HepG2 (cell line): ENCODE results near the gene TANGO6. TPM values are rescaled to one million over a fixed set of nuclear protein-coding genes. Genes with fewer than 3 reads are reported as not detected.

Experiments
- CBFB ChIP-seq: sonication (generic); formaldehyde crosslinking; IDR thresholded peaks from 2 replicates; pipeline ENCODE4 v1.4.0; 2020; ENCODE audit warnings: missing genetic modification reagents
- GATA4 ChIP-seq: sonication (generic); IDR thresholded peaks from 2 replicates; pipeline ENCODE4 v1.6.1; 2016; ENCODE audit warnings: antibody characterized with exemption, low read depth, borderline replicate concordance
- HMG20B ChIP-seq: conservative IDR thresholded peaks from 2 replicates; pipeline ENCODE4 v1.6.1; 2016; ENCODE audit warnings: missing genetic modification reagents, missing compliant biosample characterization
- JUNB ChIP-seq: sonication (generic); formaldehyde crosslinking; IDR thresholded peaks from 2 replicates; pipeline ENCODE4 v1.8.0; 2022; ENCODE audit warnings: missing genetic modification reagents, mild to moderate bottlenecking, borderline replicate concordance
- MIER3 ChIP-seq: IDR thresholded peaks from 2 replicates; pipeline ENCODE4 v1.6.1; 2016; ENCODE audit warnings: missing compliant biosample characterization, borderline replicate concordance
- MYC ChIP-seq: sonication (generic); formaldehyde crosslinking; IDR thresholded peaks from 2 replicates; pipeline ENCODE4 v1.9.0; 2021; ENCODE audit warnings: missing genetic modification reagents, borderline replicate concordance
- NFE2 ChIP-seq: sonication (generic); formaldehyde crosslinking; IDR thresholded peaks from 2 replicates; pipeline ENCODE4 v1.4.0; 2020; ENCODE audit warnings: missing genetic modification reagents
- NR3C1 ChIP-seq: sonication (generic); formaldehyde crosslinking; IDR thresholded peaks from 2 replicates; pipeline ENCODE4 v1.4.0; 2020; ENCODE audit warnings: missing genetic modification reagents
- RARA ChIP-seq: IDR thresholded peaks from 2 replicates; pipeline ENCODE4 v1.6.1; 2016; ENCODE audit warnings: missing genetic modification reagents, missing compliant biosample characterization
- SMARCE1 ChIP-seq: fragments of 450-650 bp; IDR thresholded peaks from 2 replicates; pipeline ENCODE4 v1.6.1; 2017; ENCODE audit warnings: borderline replicate concordance
- TCF7 ChIP-seq: sonication (generic); IDR thresholded peaks from 2 replicates; pipeline ENCODE4 v1.6.1; 2016; ENCODE audit warnings: antibody characterized with exemption, low read depth
- YEATS4 ChIP-seq: sonication (generic); formaldehyde crosslinking; IDR thresholded peaks from 2 replicates; pipeline ENCODE4 v1.4.0; 2020; ENCODE audit warnings: missing genetic modification reagents, borderline replicate concordance
- ZBTB21 ChIP-seq: sonication (generic); formaldehyde crosslinking; IDR thresholded peaks from 2 replicates; pipeline ENCODE4 v1.4.0; 2020; ENCODE audit warnings: missing genetic modification reagents
- ZBTB3 ChIP-seq: sonication (generic); formaldehyde crosslinking; IDR thresholded peaks from 2 replicates; pipeline ENCODE4 v1.4.0; 2020; ENCODE audit warnings: low read depth, mild to moderate bottlenecking, moderate library complexity, missing genetic modification reagents, borderline replicate concordance
- ZMYM2 ChIP-seq: sonication (generic); formaldehyde crosslinking; IDR thresholded peaks from 2 replicates; pipeline ENCODE4 v1.8.0; 2022; ENCODE audit warnings: mild to moderate bottlenecking, missing genetic modification reagents
- ZNF468 ChIP-seq: sonication (generic); formaldehyde crosslinking; IDR thresholded peaks from 2 replicates; pipeline ENCODE4 v1.8.0; 2022; ENCODE audit warnings: mild to moderate bottlenecking, moderate library complexity, missing genetic modification reagents
- ZNF496 ChIP-seq: sonication (generic); formaldehyde crosslinking; IDR thresholded peaks from 2 replicates; pipeline ENCODE4 v1.8.1; 2023; ENCODE audit warnings: mild to moderate bottlenecking, moderate library complexity, missing genetic modification reagents; ENCODE audit not compliant: insufficient replicate concordance
- ZNF558 ChIP-seq: sonication (generic); formaldehyde crosslinking; IDR thresholded peaks from 2 replicates; pipeline ENCODE4 v1.9.0; 2022; ENCODE audit warnings: mild to moderate bottlenecking, missing genetic modification reagents, borderline replicate concordance
- ZNF614 ChIP-seq: IDR thresholded peaks from 2 replicates; pipeline ENCODE4 v1.6.1; 2018; ENCODE audit warnings: missing biosample characterization, missing genetic modification reagents, inconsistent platforms, borderline replicate concordance
- ZNF616 ChIP-seq: sonication (generic); formaldehyde crosslinking; IDR thresholded peaks from 2 replicates; pipeline ENCODE4 v1.5.0; 2020; ENCODE audit warnings: low read depth, mild to moderate bottlenecking, missing genetic modification reagents
- ZNF761 ChIP-seq: sonication (generic); formaldehyde crosslinking; conservative IDR thresholded peaks from 2 replicates; pipeline ENCODE4 v1.4.0; 2020; ENCODE audit warnings: mild to moderate bottlenecking, missing genetic modification reagents
- polyA plus RNA-seq, 8 experiments: library from polyadenylated mRNA; depleted of rRNA in 3 of 8; stranded (reverse) in 7 of 8; unstranded in 1 of 8; fragments of >200 nt; fragmentation: Illumina TruSeq in 4 of 8; extraction: Trizol in 4 of 8; gene quantifications; 2 replicates each; pipeline versions ENCODE4 v1.2.1 to v1.2.3, GENCODE V29; 2011 to 2016; ENCODE audit warnings: low read depth in 4 of 8, missing spikeins in 1 of 8, mixed read lengths in 1 of 8; ENCODE audit not compliant: insufficient read depth in 1 of 8
- total RNA-seq, 5 experiments: library from RNA; depleted of rRNA; stranded (reverse); fragments of >200 nt; fragmentation: Illumina TruSeq; extraction: Trizol; gene quantifications; 2 replicates each; pipeline ENCODE4 v1.2.3, GENCODE V29; 2016; ENCODE audit warnings: low read depth in 1 of 5
- TF ChIP-seq, protein P1 (sequence below): fragments of 450-650 bp; IDR thresholded peaks from 2 replicates; pipeline ENCODE4 v1.6.1; 2017; ENCODE audit warnings: mild to moderate bottlenecking
- TF ChIP-seq, protein P2 (sequence below): sonication (generic); formaldehyde crosslinking; conservative IDR thresholded peaks from 2 replicates; pipeline ENCODE4 v1.5.0; 2020; ENCODE audit warnings: missing genetic modification reagents
- TF ChIP-seq, protein P3 (sequence below): sonication (generic); formaldehyde crosslinking; conservative IDR thresholded peaks from 2 replicates; pipeline ENCODE4 v1.4.0; 2020; ENCODE audit warnings: missing genetic modification reagents

Gene TANGO6
- total and polyA plus RNA-seq, 2 of the 13 experiments (the other 11 are each of a cell fraction or from before 2014, with no cell fraction given) = 7.2 to 13.3 TPM

DNA sequence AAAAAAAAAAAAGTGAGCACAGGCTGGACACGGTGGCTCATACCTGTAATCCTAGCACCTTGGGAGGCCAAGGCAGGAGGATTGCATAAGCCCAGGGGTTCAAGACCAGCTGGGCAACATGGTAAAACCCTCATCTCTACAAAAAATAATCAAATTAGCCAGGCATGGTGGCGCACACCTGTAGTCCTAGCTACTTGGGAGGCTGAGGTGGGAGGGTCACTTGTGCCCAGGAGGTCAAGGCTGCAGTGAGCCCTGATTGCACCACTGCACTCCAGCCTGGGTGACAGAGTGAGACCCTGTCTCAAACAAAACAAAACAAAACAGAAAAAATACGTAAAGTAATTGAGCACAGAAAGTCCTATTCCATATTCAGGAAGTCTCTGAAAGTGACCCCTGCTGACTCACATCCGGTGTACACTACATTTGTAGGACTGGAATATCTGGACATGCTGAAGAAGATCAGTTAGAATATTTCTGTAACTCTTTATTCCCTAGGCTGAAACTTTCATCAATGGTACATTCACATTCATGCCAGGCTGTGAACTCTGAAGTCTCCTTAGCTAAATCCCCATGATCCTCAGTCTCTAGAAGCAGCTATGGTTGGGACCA, 196.1 kb downstream of the TANGO6 start (continued):
- TF ChIP-seq, protein P1, sequence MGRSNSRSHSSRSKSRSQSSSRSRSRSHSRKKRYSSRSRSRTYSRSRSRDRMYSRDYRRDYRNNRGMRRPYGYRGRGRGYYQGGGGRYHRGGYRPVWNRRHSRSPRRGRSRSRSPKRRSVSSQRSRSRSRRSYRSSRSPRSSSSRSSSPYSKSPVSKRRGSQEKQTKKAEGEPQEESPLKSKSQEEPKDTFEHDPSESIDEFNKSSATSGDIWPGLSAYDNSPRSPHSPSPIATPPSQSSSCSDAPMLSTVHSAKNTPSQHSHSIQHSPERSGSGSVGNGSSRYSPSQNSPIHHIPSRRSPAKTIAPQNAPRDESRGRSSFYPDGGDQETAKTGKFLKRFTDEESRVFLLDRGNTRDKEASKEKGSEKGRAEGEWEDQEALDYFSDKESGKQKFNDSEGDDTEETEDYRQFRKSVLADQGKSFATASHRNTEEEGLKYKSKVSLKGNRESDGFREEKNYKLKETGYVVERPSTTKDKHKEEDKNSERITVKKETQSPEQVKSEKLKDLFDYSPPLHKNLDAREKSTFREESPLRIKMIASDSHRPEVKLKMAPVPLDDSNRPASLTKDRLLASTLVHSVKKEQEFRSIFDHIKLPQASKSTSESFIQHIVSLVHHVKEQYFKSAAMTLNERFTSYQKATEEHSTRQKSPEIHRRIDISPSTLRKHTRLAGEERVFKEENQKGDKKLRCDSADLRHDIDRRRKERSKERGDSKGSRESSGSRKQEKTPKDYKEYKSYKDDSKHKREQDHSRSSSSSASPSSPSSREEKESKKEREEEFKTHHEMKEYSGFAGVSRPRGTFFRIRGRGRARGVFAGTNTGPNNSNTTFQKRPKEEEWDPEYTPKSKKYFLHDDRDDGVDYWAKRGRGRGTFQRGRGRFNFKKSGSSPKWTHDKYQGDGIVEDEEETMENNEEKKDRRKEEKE = no peak
- TF ChIP-seq TCF7 (no peak), ZNF761 (CRISPR knock-in tag) (no peak), GATA4 (no peak), ZNF558 (CRISPR knock-in tag) (no peak), SMARCE1 (no peak), MIER3 (CRISPR knock-in tag) (no peak), YEATS4 (CRISPR knock-in tag) (no peak), NR3C1 (CRISPR knock-in tag) (no peak), RARA (peak; percentile 83), NFE2 (no peak), ZBTB3 (0 out of 2 replicates have a peak, but pooled peaks have one; percentile 53), ZMYM2 (peak; percentile 97), ZBTB21 (no peak), ZNF616 (no peak), ZNF468 (CRISPR knock-in tag) (no peak), MYC (CRISPR knock-in tag) (0 out of 2 replicates have a peak, but pooled peaks have one; percentile 8), JUNB (CRISPR knock-in tag) (peak; percentile 32; the same call in 1 of the 2 replicates), ZNF496 (CRISPR knock-in tag) (no peak), ZNF614 (CRISPR knock-in tag) (no peak), HMG20B (CRISPR knock-in tag) (no peak), CBFB (CRISPR knock-in tag) (no peak)
- TF ChIP-seq, protein P2, sequence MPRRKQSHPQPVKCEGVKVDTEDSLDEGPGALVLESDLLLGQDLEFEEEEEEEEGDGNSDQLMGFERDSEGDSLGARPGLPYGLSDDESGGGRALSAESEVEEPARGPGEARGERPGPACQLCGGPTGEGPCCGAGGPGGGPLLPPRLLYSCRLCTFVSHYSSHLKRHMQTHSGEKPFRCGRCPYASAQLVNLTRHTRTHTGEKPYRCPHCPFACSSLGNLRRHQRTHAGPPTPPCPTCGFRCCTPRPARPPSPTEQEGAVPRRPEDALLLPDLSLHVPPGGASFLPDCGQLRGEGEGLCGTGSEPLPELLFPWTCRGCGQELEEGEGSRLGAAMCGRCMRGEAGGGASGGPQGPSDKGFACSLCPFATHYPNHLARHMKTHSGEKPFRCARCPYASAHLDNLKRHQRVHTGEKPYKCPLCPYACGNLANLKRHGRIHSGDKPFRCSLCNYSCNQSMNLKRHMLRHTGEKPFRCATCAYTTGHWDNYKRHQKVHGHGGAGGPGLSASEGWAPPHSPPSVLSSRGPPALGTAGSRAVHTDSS (CRISPR knock-in tag) = no peak
- TF ChIP-seq, protein P3, sequence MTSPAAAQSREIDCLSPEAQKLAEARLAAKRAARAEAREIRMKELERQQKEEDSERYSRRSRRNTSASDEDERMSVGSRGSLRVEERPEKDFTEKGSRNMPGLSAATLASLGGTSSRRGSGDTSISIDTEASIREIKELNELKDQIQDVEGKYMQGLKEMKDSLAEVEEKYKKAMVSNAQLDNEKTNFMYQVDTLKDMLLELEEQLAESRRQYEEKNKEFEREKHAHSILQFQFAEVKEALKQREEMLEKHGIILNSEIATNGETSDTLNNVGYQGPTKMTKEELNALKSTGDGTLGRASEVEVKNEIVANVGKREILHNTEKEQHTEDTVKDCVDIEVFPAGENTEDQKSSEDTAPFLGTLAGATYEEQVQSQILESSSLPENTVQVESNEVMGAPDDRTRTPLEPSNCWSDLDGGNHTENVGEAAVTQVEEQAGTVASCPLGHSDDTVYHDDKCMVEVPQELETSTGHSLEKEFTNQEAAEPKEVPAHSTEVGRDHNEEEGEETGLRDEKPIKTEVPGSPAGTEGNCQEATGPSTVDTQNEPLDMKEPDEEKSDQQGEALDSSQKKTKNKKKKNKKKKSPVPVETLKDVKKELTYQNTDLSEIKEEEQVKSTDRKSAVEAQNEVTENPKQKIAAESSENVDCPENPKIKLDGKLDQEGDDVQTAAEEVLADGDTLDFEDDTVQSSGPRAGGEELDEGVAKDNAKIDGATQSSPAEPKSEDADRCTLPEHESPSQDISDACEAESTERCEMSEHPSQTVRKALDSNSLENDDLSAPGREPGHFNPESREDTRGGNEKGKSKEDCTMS (CRISPR knock-in tag) = no peak
